Measurements from ENCODE around the gene GRAMD1A.

GRCh38 chr19:35040826-35041547, 40.9 kb downstream of the GRAMD1A start:
- TF ChIP-seq CTCF (IDR thresholded peaks at IDR 0.05 in 2 of 3, conservative IDR thresholded peaks at IDR 0.05 in 1 of 3; ENCODE audit: insufficient read depth in 2 of 3, low read depth in 1 of 3, low read length in 3 of 3) (no peak), SUPT5H (IDR thresholded peaks at IDR 0.05) (no peak), GABPA (tag; conservative IDR thresholded peaks at IDR 0.05; ENCODE audit: low read depth) (peak; percentile 70), NR3C1 (CRISPR knock-in tag; IDR thresholded peaks at IDR 0.05) (no peak), CREB1 (IDR thresholded peaks at IDR 0.05) (peak; percentile 71; the same call in 1 of the 2 replicates), CREB1 (CRISPR knock-in tag; IDR thresholded peaks at IDR 0.05) (peak; percentile 76), PHF21A (IDR thresholded peaks at IDR 0.05; ENCODE audit: borderline replicate concordance, low read depth) (peak; percentile 82), SMAD1 (IDR thresholded peaks at IDR 0.05; ENCODE audit: low read depth, low read length, partially characterized antibody) (no peak), ZNF274 (IDR thresholded peaks at IDR 0.05; ENCODE audit: borderline replicate concordance, low read depth, low read length) (no peak), ZZZ3 (IDR thresholded peaks at IDR 0.05) (no peak), TAF1 (IDR thresholded peaks at IDR 0.05; ENCODE audit: control insufficient read depth, extremely low read depth, insufficient read depth, low read length, severe bottlenecking) (no peak), ZNF407 (IDR thresholded peaks at IDR 0.05; ENCODE audit: low read depth) (no peak)
